Parathyroid adenoma (tissue), 2 donors: ENCODE measurements around the gene KNOP1.

ENCODE experiments used
- H2AFZ ChIP-seq: fragments of 300-600 bp; sonication (generic); one replicate; pipeline ENCODE4 v1.7.0; 2017; ENCODE audit warnings: antibody characterized with exemption, mild to moderate bottlenecking
- H3K27ac ChIP-seq: fragments of 300-600 bp; sonication (generic); one replicate; pipeline ENCODE4 v1.7.0; 2017
- H3K27me3 ChIP-seq: fragments of 300-600 bp; sonication (generic); one replicate; pipeline ENCODE4 v1.7.0; 2017; ENCODE audit warnings: low read length; ENCODE audit not compliant: control insufficient read depth, insufficient read depth
- H3K36me3 ChIP-seq: fragments of 300-600 bp; sonication (generic); one replicate; pipeline ENCODE4 v1.7.0; 2017; ENCODE audit warnings: low read length; ENCODE audit not compliant: control insufficient read depth, insufficient read depth
- H3K4me1 ChIP-seq: fragments of 300-600 bp; sonication (generic); one replicate; pipeline ENCODE4 v1.7.0; 2017; ENCODE audit warnings: control low read depth
- H3K4me2 ChIP-seq: fragments of 300-600 bp; sonication (generic); one replicate; pipeline ENCODE4 v1.7.0; 2017; ENCODE audit warnings: low read length
- H3K4me3 ChIP-seq: fragments of 300-600 bp; sonication (generic); one replicate; pipeline ENCODE4 v1.7.0; 2017; ENCODE audit warnings: low read depth, low read length
- H3K79me2 ChIP-seq: fragments of 300-600 bp; sonication (generic); one replicate; pipeline ENCODE4 v1.7.0; 2017; ENCODE audit warnings: control low read depth
- H3K9ac ChIP-seq: fragments of 300-600 bp; sonication (generic); one replicate; pipeline ENCODE4 v1.7.0; 2017; ENCODE audit warnings: mild to moderate bottlenecking
- H3K9me3 ChIP-seq: fragments of 300-600 bp; sonication (generic); one replicate; pipeline ENCODE4 v1.7.0; 2017; ENCODE audit warnings: low read length; ENCODE audit not compliant: control insufficient read depth
- TF ChIP-seq, protein P1 (sequence below): fragments of 300-600 bp; sonication (generic); IDR thresholded peaks from one replicate; pipeline ENCODE4 v1.7.0; 2017; ENCODE audit warnings: antibody characterized with exemption, mild to moderate bottlenecking
- donor health status: primary hyperparathyroidism.

Gene KNOP1

DNA sequence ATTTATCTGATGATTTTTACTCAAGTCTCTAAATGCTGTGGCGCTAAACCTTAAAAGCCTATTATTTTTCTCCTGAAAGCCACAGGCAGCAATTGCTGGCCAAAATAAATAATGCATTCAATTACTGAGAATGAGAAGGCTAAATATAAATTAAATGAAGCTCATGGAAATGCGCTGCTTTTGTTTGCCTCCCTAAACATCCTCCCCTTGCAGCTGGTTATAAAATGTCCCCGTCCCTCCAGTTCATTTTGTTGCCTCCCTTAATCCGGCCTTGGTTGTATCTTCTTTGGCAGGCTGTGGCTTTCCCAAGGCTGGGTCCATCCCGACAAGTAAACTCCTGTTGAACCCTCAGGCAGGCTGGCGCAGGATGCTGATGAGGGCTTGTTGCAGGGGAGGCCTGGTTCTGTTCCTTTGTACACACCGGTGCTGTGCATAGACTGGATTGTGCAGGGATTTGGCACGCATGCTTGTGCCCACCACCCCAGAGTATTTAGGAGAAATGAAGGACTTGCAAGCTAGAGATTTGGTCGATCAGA is 62.7 kb downstream of the KNOP1 start:
- Histone ChIP-seq H3K9ac (no peak overlapping the region), H3K27ac (no peak overlapping the region), H3K79me2 (no peaks in the 10 kb centered on the region), H3K4me1 (peaks cover 5% of the 10 kb centered on the region), H3K4me2 (no peak overlapping the region), H3K27me3 (no peaks in the 10 kb centered on the region), H3K4me3 (no peak overlapping the region), H3K9me3 (no peaks in the 10 kb centered on the region), H2AFZ (no peak overlapping the region), H3K36me3 (no peaks in the 10 kb centered on the region)
- TF ChIP-seq, protein P1, sequence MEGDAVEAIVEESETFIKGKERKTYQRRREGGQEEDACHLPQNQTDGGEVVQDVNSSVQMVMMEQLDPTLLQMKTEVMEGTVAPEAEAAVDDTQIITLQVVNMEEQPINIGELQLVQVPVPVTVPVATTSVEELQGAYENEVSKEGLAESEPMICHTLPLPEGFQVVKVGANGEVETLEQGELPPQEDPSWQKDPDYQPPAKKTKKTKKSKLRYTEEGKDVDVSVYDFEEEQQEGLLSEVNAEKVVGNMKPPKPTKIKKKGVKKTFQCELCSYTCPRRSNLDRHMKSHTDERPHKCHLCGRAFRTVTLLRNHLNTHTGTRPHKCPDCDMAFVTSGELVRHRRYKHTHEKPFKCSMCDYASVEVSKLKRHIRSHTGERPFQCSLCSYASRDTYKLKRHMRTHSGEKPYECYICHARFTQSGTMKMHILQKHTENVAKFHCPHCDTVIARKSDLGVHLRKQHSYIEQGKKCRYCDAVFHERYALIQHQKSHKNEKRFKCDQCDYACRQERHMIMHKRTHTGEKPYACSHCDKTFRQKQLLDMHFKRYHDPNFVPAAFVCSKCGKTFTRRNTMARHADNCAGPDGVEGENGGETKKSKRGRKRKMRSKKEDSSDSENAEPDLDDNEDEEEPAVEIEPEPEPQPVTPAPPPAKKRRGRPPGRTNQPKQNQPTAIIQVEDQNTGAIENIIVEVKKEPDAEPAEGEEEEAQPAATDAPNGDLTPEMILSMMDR, result no peak

DNA sequence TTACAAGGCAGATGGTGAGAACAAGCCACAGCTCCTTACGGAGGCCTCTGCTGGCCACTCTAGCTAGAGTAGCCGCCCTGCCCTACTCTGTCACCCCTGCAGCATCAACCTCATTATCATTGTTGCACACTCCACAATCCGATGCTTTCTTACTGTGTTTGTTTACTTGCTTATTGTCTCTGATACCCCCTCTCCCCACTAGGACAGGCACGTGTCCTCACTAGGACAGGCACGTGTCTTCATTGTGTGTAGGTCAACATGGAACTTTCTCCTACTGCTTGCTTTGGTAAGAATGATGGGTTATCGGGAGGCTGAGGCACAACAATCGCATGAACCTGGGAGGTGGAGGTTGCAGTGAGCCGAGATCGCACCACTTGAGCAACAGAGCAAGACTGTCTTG is 63.9 kb downstream of the KNOP1 start:
- Histone ChIP-seq H3K4me1 (peaks cover 5% of the 10 kb centered on the region), H3K27ac (no peak overlapping the region), H3K9ac (no peak overlapping the region), H3K36me3 (no peaks in the 10 kb centered on the region), H3K4me3 (no peak overlapping the region), H3K27me3 (no peaks in the 10 kb centered on the region), H3K9me3 (no peaks in the 10 kb centered on the region), H3K79me2 (no peaks in the 10 kb centered on the region), H3K4me2 (no peak overlapping the region), H2AFZ (no peak overlapping the region)
- TF ChIP-seq, protein P1, result no peak
